GM12878 (cell line): ENCODE measurements around the gene NT5C2. TPM values are rescaled to one million over a fixed set of nuclear protein-coding genes. Genes with fewer than 3 reads are reported as not detected.
A peak's percentile ranks its signal among the peaks of the same experiment; 100 is the strongest.

Experiments used
- ATAC-seq: fragments of 200-7000 bp; cut with Tn5 transposase; 3 replicates; pipeline ENCODE4 v1.9.1; 2020; ENCODE audit warnings: mild to moderate bottlenecking, moderate library complexity
- BruUV-seq: library from RNA; stranded (reverse); fragments of 400-500 nt; replicated peaks from 2 replicates; lab custom pipeline; 2021; lab: Mats Ljungman, UMichigan
- CTCF ChIA-PET: fragments of 300-600 bp; sonication (Branson Sonifier 250); formaldehyde crosslinking; extraction: SDS; loops from one replicate; lab custom pipeline; 2021; ENCODE audit warnings: inconsistent platforms; lab: Yijun Ruan, JAX
- POLR2A ChIA-PET: fragments of 350-600 bp; formaldehyde crosslinking; extraction: SDS; loops from one replicate; lab custom pipeline; 2021; ENCODE audit warnings: inconsistent platforms; lab: Charles Lee
- RAD21 ChIA-PET: fragments of 300-600 bp; sonication (Branson Sonifier 250); formaldehyde crosslinking; loops from one replicate; lab custom pipeline; 2023; ENCODE audit warnings: antibody characterized with exemption; ENCODE audit not compliant: unreplicated experiment; lab: Charles Lee
- SMC1A ChIA-PET: fragments of 300-600 bp; sonication (Branson Sonifier 250); formaldehyde crosslinking; loops from one replicate; lab custom pipeline; 2023; ENCODE audit not compliant: unreplicated experiment, uncharacterized antibody; lab: Charles Lee
- DNase-seq: peaks from one replicate; pipeline ENCODE4 v3.0.0-alpha.2; 2011; ENCODE audit warnings: low read depth, low spot score
- FAIRE-seq: peaks from 3 replicates; lab custom pipeline; 2011; peaks lifted over from hg19 to GRCh38; lab: Jason Lieb, UNC
- H2AFZ ChIP-seq: 2 replicates; pipeline ENCODE4 v1.6.0; 2011; ENCODE audit warnings: low read depth, low read length, control low read depth; ENCODE audit not compliant: control insufficient read depth
- H3K27ac ChIP-seq: 2 replicates; pipeline ENCODE4 v1.5.1; 2011; ENCODE audit warnings: control low read depth; ENCODE audit not compliant: control insufficient read depth, insufficient read depth
- H3K27me3 ChIP-seq, 2 experiments: replicated peaks in 1 of 2; 2 replicates each; pipeline versions ENCODE4 v1.6.0 to v1.6.1; 2011; ENCODE audit warnings: low read length in 1 of 2; ENCODE audit not compliant: control insufficient read depth in 2 of 2, insufficient read depth in 2 of 2
- H3K36me3 ChIP-seq, 2 experiments: 2 replicates each; pipeline ENCODE4 v1.5.1; 2011; ENCODE audit warnings: low read length in 1 of 2; ENCODE audit not compliant: control insufficient read depth in 2 of 2, insufficient read depth in 2 of 2
- H3K4me1 ChIP-seq: 2 replicates; pipeline ENCODE4 v1.6.1; 2011; ENCODE audit warnings: mild to moderate bottlenecking, low read length, moderate library complexity, mixed read lengths; ENCODE audit not compliant: control insufficient read depth, insufficient read depth
- H3K4me2 ChIP-seq: 2 replicates; pipeline ENCODE4 v1.6.0; 2011; ENCODE audit warnings: control low read depth; ENCODE audit not compliant: control insufficient read depth, insufficient read depth
- H3K4me3 ChIP-seq: fragments of 200-600 bp; sonication (generic); 2 replicates; pipeline ENCODE4 v1.5.1; 2016
- H3K79me2 ChIP-seq: 2 replicates; pipeline ENCODE4 v1.6.0; 2011; ENCODE audit warnings: low read length; ENCODE audit not compliant: control insufficient read depth, insufficient read depth
- H3K9ac ChIP-seq: 2 replicates; pipeline ENCODE4 v1.8.0; 2011; ENCODE audit warnings: low read length, control low read depth, mixed read lengths; ENCODE audit not compliant: control insufficient read depth, insufficient read depth
- H3K9me3 ChIP-seq: replicated peaks from 3 replicates; pipeline ENCODE4 v1.5.1; 2011; ENCODE audit warnings: mild to moderate bottlenecking, low read length; ENCODE audit not compliant: control insufficient read depth, insufficient read depth
- H4K20me1 ChIP-seq: 2 replicates; pipeline ENCODE4 v1.6.0; 2011; ENCODE audit not compliant: control insufficient read depth, insufficient read depth
- BRCA1 ChIP-seq: IDR thresholded peaks from 2 replicates; pipeline ENCODE4 v1.6.1; 2011; ENCODE audit warnings: low read depth, low read length, improper control_type of control experiment
- CBX3 ChIP-seq: fragments of 200-600 bp; sonication (generic); IDR thresholded peaks from 2 replicates; pipeline ENCODE4 v1.6.1; 2016; ENCODE audit warnings: low read depth, borderline replicate concordance
- DPF2 ChIP-seq: fragments of 450-650 bp; IDR thresholded peaks from 2 replicates; pipeline ENCODE4 v1.6.1; 2017; ENCODE audit warnings: mild to moderate bottlenecking
- FOS ChIP-seq: IDR thresholded peaks from 3 replicates; pipeline ENCODE4 v1.6.1; 2011; ENCODE audit warnings: borderline replicate concordance; ENCODE audit not compliant: insufficient read length; ENCODE audit errors: extremely low read depth
- HCFC1 ChIP-seq: fragments of 150-350 bp; IDR thresholded peaks from 2 replicates; pipeline ENCODE4 v1.6.1; 2014; ENCODE audit warnings: low read length
- HSF1 ChIP-seq: fragments of 150-350 bp; IDR thresholded peaks from 2 replicates; pipeline ENCODE4 v1.6.1; 2014; ENCODE audit warnings: mild to moderate bottlenecking, low read depth, low read length
- IKZF1 ChIP-seq: fragments of 450-650 bp; conservative IDR thresholded peaks from 2 replicates; pipeline ENCODE4 v1.6.1; 2017; ENCODE audit warnings: antibody characterized with exemption, mild to moderate bottlenecking
- JUNB ChIP-seq: IDR thresholded peaks from 2 replicates; pipeline ENCODE4 v1.6.1; 2016; ENCODE audit warnings: antibody characterized with exemption, mild to moderate bottlenecking
- JUND ChIP-seq: IDR thresholded peaks from 2 replicates; pipeline ENCODE4 v1.6.1; 2012; ENCODE audit warnings: low read depth, mild to moderate bottlenecking, low read length, improper control_type of control experiment, moderate library complexity
- LARP7 ChIP-seq: fragments of 450-650 bp; IDR thresholded peaks from 2 replicates; pipeline ENCODE4 v1.6.1; 2017; ENCODE audit warnings: mild to moderate bottlenecking
- MYC ChIP-seq: IDR thresholded peaks from 2 replicates; pipeline ENCODE4 v1.6.1; 2011; ENCODE audit warnings: mild to moderate bottlenecking, low read length, moderate library complexity, inconsistent platforms; ENCODE audit not compliant: insufficient read depth, insufficient replicate concordance, insufficient read length, severe bottlenecking
- NFIC ChIP-seq: IDR thresholded peaks from 2 replicates; pipeline ENCODE4 v1.6.1; 2012; ENCODE audit warnings: low read depth, mild to moderate bottlenecking, inconsistent platforms, low read length, moderate library complexity
- PML ChIP-seq: IDR thresholded peaks from 2 replicates; pipeline ENCODE4 v1.6.1; 2012; ENCODE audit warnings: low read length, inconsistent platforms
- POLR2A ChIP-seq: IDR thresholded peaks from 2 replicates; pipeline ENCODE4 v1.6.1; 2011; ENCODE audit warnings: low read depth, mild to moderate bottlenecking, low read length
- SPI1 ChIP-seq: IDR thresholded peaks from 2 replicates; pipeline ENCODE4 v1.6.1; 2011; ENCODE audit warnings: low read depth, mild to moderate bottlenecking, low read length, moderate library complexity, borderline replicate concordance; ENCODE audit not compliant: insufficient read depth
- SREBF2 ChIP-seq: IDR thresholded peaks from 2 replicates; pipeline ENCODE4 v1.6.1; 2012; ENCODE audit warnings: mild to moderate bottlenecking, low read length
- SUPT20H ChIP-seq: IDR thresholded peaks from 2 replicates; pipeline ENCODE4 v1.6.1; 2011; ENCODE audit warnings: low read depth, mild to moderate bottlenecking, low read length, moderate library complexity, borderline replicate concordance; ENCODE audit not compliant: control insufficient read depth
- TARDBP ChIP-seq: IDR thresholded peaks from 2 replicates; pipeline ENCODE4 v1.6.1; 2016; ENCODE audit warnings: borderline replicate concordance
- TCF7 ChIP-seq: IDR thresholded peaks from 2 replicates; pipeline ENCODE4 v1.6.1; 2014; ENCODE audit warnings: antibody characterized with exemption, borderline replicate concordance
- ZZZ3 ChIP-seq: IDR thresholded peaks from 2 replicates; pipeline ENCODE4 v1.6.1; 2011; ENCODE audit warnings: low read depth; ENCODE audit not compliant: control insufficient read depth, insufficient read length
- WGBS: methylation state at CpG from one replicate; pipeline ENCODE4 v1.1.6; 2016; ENCODE audit warnings: low lambda C conversion rate; ENCODE audit not compliant: insufficient replicate concordance, insufficient coverage; ENCODE audit errors: missing lambda C conversion rate; 5-methylcytosine and 5-hydroxymethylcytosine counted together
- in situ Hi-C: fragments of 300-500 bp; cut with MboI; formaldehyde crosslinking; loops from 9 replicates; pipeline ENCODE4 v1.14.3; 2018; ENCODE audit warnings: mixed read lengths
- intact Hi-C: fragments of 100-400 bp; cut with micrococcal nuclease; formaldehyde crosslinking; loops from one replicate; pipeline ENCODE4 v1.14.2; 2022; ENCODE audit not compliant: unreplicated experiment
- polyA plus RNA-seq, 11 experiments: library from polyadenylated mRNA; depleted of rRNA in 4 of 11; unstranded in 6 of 11; stranded (reverse) in 5 of 11; fragments of >200 nt; fragmentation: Nextera tagmentation in 4 of 11; fragmentation: Illumina TruSeq in 1 of 11; extraction: Ambion mirVana in 4 of 11; extraction: Trizol in 1 of 11; gene quantifications; 1 replicate in 1 of 11; 2 replicates in 10 of 11; pipeline versions ENCODE4 v1.2.1 to v1.2.3, GENCODE V29; 2011 to 2016; ENCODE audit warnings: inconsistent platforms in 2 of 11, missing spikeins in 2 of 11, low read depth in 1 of 11
- total RNA-seq, 4 experiments: library from RNA; depleted of rRNA in 3 of 4; stranded (reverse); fragments of >200 nt in 3 of 4; fragmentation: Illumina TruSeq in 1 of 4; extraction: Trizol in 1 of 4; gene quantifications; 2 replicates each; pipeline versions ENCODE4 v1.2.1 to v1.2.3, GENCODE V29; 2013 to 2021
- TF ChIP-seq, protein P1 (sequence below): IDR thresholded peaks from 2 replicates; pipeline ENCODE4 v1.6.1; 2011; ENCODE audit warnings: borderline replicate concordance, low read depth, mild to moderate bottlenecking, moderate library complexity, low read length; ENCODE audit not compliant: insufficient read depth, poor library complexity, severe bottlenecking

The NT5C2 gene
- total and polyA plus RNA-seq, 10 of the 15 experiments (the other 5 are each of a cell fraction or from before 2014, with no cell fraction given) = 15.8 to 70.1 (median 56.0) TPM

GRCh38 chr10:103124420-103125096 is 68.5 kb downstream of the NT5C2 start:
- Histone ChIP-seq H3K79me2 (peaks cover 7% of the 10 kb centered on the region), H3K4me3 (0 out of 2 replicates have a peak overlapping the region, but pooled peaks have one; percentile 21), H3K4me1 (peaks cover 17% of the 10 kb centered on the region), H3K27me3 (no peaks in the 10 kb centered on the region), H3K4me2 (peak overlapping the region; percentile 46), H3K36me3 (no peaks in the 10 kb centered on the region; a peak in 1 of 4 replicates), H2AFZ (no peak overlapping the region), H3K9me3 (no peaks in the 10 kb centered on the region), H3K27ac (peak overlapping the region; percentile 67), H3K9ac (no peak overlapping the region), H4K20me1 (no peaks in the 10 kb centered on the region)
- ChIA-PET SMC1A (interaction anchor here (0.6 to 4.8 kb wide), 6 partner anchors 13 to 120 kb away, joined by 3 to 49 read pairs (median 4); partner anchors contain the start of gene NT5C2), CTCF (interaction anchor here (0.6 to 4.5 kb wide), 5 partner anchors 9 to 120 kb away, joined by 3 to 15 read pairs (median 8); no protein-coding TSS in a partner anchor), POLR2A (interaction anchor here (0.5 to 6.2 kb wide), 9 partner anchors 11 to 1234 kb away, joined by 3 to 31 read pairs (median 4); no protein-coding TSS in a partner anchor), RAD21 (interaction anchor here (0.7 to 6.5 kb wide), 6 partner anchors 13 to 207 kb away, joined by 3 to 67 read pairs (median 4); partner anchors contain the start of genes CNNM2 and NT5C2)
- FAIRE-seq (no peak), DNase-seq (no peak), ATAC-seq (no peak)
- intact Hi-C loops (loop anchor here (1.0 to 5.0 kb wide), 3 partner anchors 12 to 116 kb away; partner anchors contain the start of gene NT5C2), in situ Hi-C loops (no loop called here)
- no TSS peak for BruUV-seq
- 92% methylated on average over 4 of the region's 4 CpGs for WGBS
- TF ChIP-seq SREBF2 = no peak
- TF ChIP-seq JUND = no peak
- TF ChIP-seq NFIC = peak; percentile 56; the same call in 1 of the 2 replicates
- TF ChIP-seq, protein P1, sequence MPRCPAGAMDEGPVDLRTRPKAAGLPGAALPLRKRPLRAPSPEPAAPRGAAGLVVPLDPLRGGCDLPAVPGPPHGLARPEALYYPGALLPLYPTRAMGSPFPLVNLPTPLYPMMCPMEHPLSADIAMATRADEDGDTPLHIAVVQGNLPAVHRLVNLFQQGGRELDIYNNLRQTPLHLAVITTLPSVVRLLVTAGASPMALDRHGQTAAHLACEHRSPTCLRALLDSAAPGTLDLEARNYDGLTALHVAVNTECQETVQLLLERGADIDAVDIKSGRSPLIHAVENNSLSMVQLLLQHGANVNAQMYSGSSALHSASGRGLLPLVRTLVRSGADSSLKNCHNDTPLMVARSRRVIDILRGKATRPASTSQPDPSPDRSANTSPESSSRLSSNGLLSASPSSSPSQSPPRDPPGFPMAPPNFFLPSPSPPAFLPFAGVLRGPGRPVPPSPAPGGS = no peak
- TF ChIP-seq TARDBP = no peak
- TF ChIP-seq SUPT20H = no peak
- TF ChIP-seq POLR2A = no peak
- no peak for TF ChIP-seq LARP7
- TF ChIP-seq TCF7 = no peak
- no peak for TF ChIP-seq IKZF1
- no peak for TF ChIP-seq CBX3
- TF ChIP-seq DPF2 = no peak
- TF ChIP-seq HCFC1 = no peak
- TF ChIP-seq BRCA1 = no peak
- TF ChIP-seq MYC = no peak
- no peak for TF ChIP-seq HSF1
- no peak for TF ChIP-seq SPI1
- TF ChIP-seq PML = no peak
- peak; percentile 67 for TF ChIP-seq JUNB
- TF ChIP-seq ZZZ3 = no peak
- TF ChIP-seq FOS = no peak
